Keratinocyte (primary cell): ENCODE measurements around the gene HOXC12. TPM values are rescaled to one million over a fixed set of nuclear protein-coding genes. Genes with fewer than 3 reads are reported as not detected.

ENCODE experiments used
- DNase-seq: peaks from one replicate; pipeline ENCODE4 v3.0.0-alpha.2; 2011; ENCODE audit warnings: low read depth, missing footprints, low spot score
- FAIRE-seq: peaks from 2 replicates; lab custom pipeline; 2011; peaks lifted over from hg19 to GRCh38; lab: Jason Lieb, UNC
- H2AFZ ChIP-seq: 2 replicates; pipeline ENCODE4 v1.6.0; 2012; ENCODE audit warnings: low read length, control low read depth, inconsistent platforms; ENCODE audit not compliant: control insufficient read depth
- H3K27ac ChIP-seq: 2 replicates; pipeline ENCODE4 v1.5.1; 2011; ENCODE audit warnings: low read length; ENCODE audit not compliant: control insufficient read depth, insufficient read depth
- H3K27me3 ChIP-seq: 3 replicates; pipeline ENCODE4 v1.6.0; 2011; ENCODE audit warnings: low read length; ENCODE audit not compliant: control insufficient read depth, insufficient read depth; ENCODE audit errors: extremely low read depth
- H3K36me3 ChIP-seq, 2 experiments: 2 replicates in 1 of 2; 3 replicates in 1 of 2; pipeline ENCODE4 v1.5.1; 2011; ENCODE audit warnings: low read length in 2 of 2, mild to moderate bottlenecking in 1 of 2; ENCODE audit not compliant: control insufficient read depth in 2 of 2, insufficient read depth in 2 of 2; ENCODE audit errors: extremely low read depth in 1 of 2
- H3K4me1 ChIP-seq: 3 replicates; pipeline ENCODE4 v1.5.1; 2011; ENCODE audit warnings: low read length; ENCODE audit not compliant: control insufficient read depth, insufficient read depth; ENCODE audit errors: extremely low read depth
- H3K4me2 ChIP-seq: 3 replicates; pipeline ENCODE4 v1.6.0; 2011; ENCODE audit warnings: low read depth, low read length; ENCODE audit not compliant: control insufficient read depth, insufficient read depth; ENCODE audit errors: extremely low read depth
- H3K4me3 ChIP-seq, 3 experiments: fragments of 200-600 bp in 1 of 3; sonication (generic) in 1 of 3; 2 replicates in 2 of 3; 3 replicates in 1 of 3; pipeline ENCODE4 v1.5.1; 2011 to 2016; ENCODE audit warnings: low read length in 3 of 3, mild to moderate bottlenecking in 3 of 3, control low read depth in 2 of 3, inconsistent platforms in 1 of 3, low read depth in 1 of 3, mixed read lengths in 1 of 3, mixed run types in 1 of 3, moderate library complexity in 1 of 3; ENCODE audit not compliant: control insufficient read depth in 2 of 3, insufficient read depth in 2 of 3; ENCODE audit errors: extremely low read depth in 1 of 3
- H3K79me2 ChIP-seq: 2 replicates; pipeline ENCODE4 v1.6.0; 2012; ENCODE audit warnings: low read length; ENCODE audit not compliant: control insufficient read depth, insufficient read depth
- H3K9ac ChIP-seq: 3 replicates; pipeline ENCODE4 v1.6.0; 2011; ENCODE audit warnings: low read length; ENCODE audit not compliant: control insufficient read depth, insufficient read depth; ENCODE audit errors: extremely low read depth
- H3K9me1 ChIP-seq: 3 replicates; pipeline ENCODE4 v1.6.0; 2011; ENCODE audit warnings: low read length; ENCODE audit not compliant: control insufficient read depth, insufficient read depth; ENCODE audit errors: extremely low read depth
- H3K9me3 ChIP-seq: 2 replicates; pipeline ENCODE4 v1.5.1; 2012; ENCODE audit warnings: low read depth, low read length; ENCODE audit not compliant: control insufficient read depth
- H4K20me1 ChIP-seq: 3 replicates; pipeline ENCODE4 v1.6.0; 2011; ENCODE audit warnings: low read length; ENCODE audit not compliant: control insufficient read depth, insufficient read depth; ENCODE audit errors: extremely low read depth
- CTCF ChIP-seq, 3 experiments: IDR thresholded peaks in 1 of 3; conservative IDR thresholded peaks in 1 of 3; optimal IDR thresholded peaks in 1 of 3; 2 replicates in 2 of 3; 3 replicates in 1 of 3; pipeline versions ENCODE3 to v1.5.1; 2011; ENCODE audit warnings: low read length in 3 of 3, mild to moderate bottlenecking in 3 of 3, moderate library complexity in 2 of 3, control low read depth in 1 of 3, inconsistent platforms in 1 of 3; ENCODE audit not compliant: insufficient read depth in 2 of 3; ENCODE audit errors: extremely low read depth in 1 of 3
- EZH2 ChIP-seq: IDR thresholded peaks from one replicate; pipeline ENCODE4 v1.6.1; 2012; ENCODE audit warnings: inconsistent platforms, mild to moderate bottlenecking, low read length, moderate library complexity
- dilution Hi-C: fragments of 300-500 bp; cut with MboI; formaldehyde crosslinking; loops from one replicate; pipeline ENCODE4 v1.7.0; 2020; ENCODE audit warnings: low sequenced_read_pairs; ENCODE audit not compliant: extremely low pct_ligation_motif_present
- polyA plus RNA-seq, 5 experiments: library from polyadenylated mRNA; depleted of rRNA in 3 of 5; stranded (reverse) in 3 of 5; stranded (forward) in 1 of 5; unstranded in 1 of 5; fragments of >200 nt; gene quantifications; 1 replicate in 1 of 5; 2 replicates in 3 of 5; 3 replicates in 1 of 5; pipeline versions ENCODE4 v1.2.1 to v1.2.3, GENCODE V29; 2011 to 2012; ENCODE audit warnings: missing spikeins in 2 of 5, low read depth in 1 of 5, low replicate concordance in 1 of 5

HOXC12 gene
- polyA plus RNA-seq, 1 donor (not counting 4 experiments of a cell fraction or from before 2014, with no cell fraction given) = 0.47 TPM

GRCh38 chr12:53941187-53941586 is 13.5 kb upstream of the HOXC12 start:
- no peaks in the 10 kb centered on the region for H3K9me3 ChIP-seq
- peaks cover 20% of the 10 kb centered on the region for H3K79me2 ChIP-seq
- H3K4me3 ChIP-seq = peak overlapping the region in 2 of 3 experiments; percentile 29 to 42
- no peak overlapping the region for H3K9ac ChIP-seq
- peak overlapping the region; percentile 67 for H3K4me2 ChIP-seq
- DNase-seq (no peak), FAIRE-seq (no peak)
- peaks cover 18% of the 10 kb centered on the region for H3K4me1 ChIP-seq
- H3K27ac ChIP-seq = no peak overlapping the region
- H3K9me1 ChIP-seq = peaks cover 3% of the 10 kb centered on the region
- H3K27me3 ChIP-seq = peaks cover 2% of the 10 kb centered on the region
- no peaks in the 10 kb centered on the region for H4K20me1 ChIP-seq
- no peak for TF ChIP-seq EZH2
- TF ChIP-seq CTCF (optimal IDR thresholded peaks at IDR 0.05 in 1 of 3, IDR thresholded peaks at IDR 0.05 in 1 of 3, conservative IDR thresholded peaks at IDR 0.05 in 1 of 3; ENCODE audit: extremely low read depth in 1 of 3, insufficient read depth in 2 of 3, low read length in 3 of 3) = no peak
- H3K36me3 ChIP-seq = peaks cover 6 to 9% of the 10 kb centered on the region in 2 experiments
- no peak overlapping the region for H2AFZ ChIP-seq
- dilution Hi-C loops = loop anchor here (25.0 kb wide), 1 partner anchor 179 kb away; the partner anchor contains the start of gene CISTR

- peaks cover 2% of the 10 kb centered on the region for H3K27me3 ChIP-seq
- H3K9ac ChIP-seq = no peak overlapping the region
- dilution Hi-C loops = loop anchor here (25.0 kb wide), 1 partner anchor 179 kb away; the partner anchor contains the start of gene CISTR
- H3K4me1 ChIP-seq = peaks cover 18% of the 10 kb centered on the region
- H2AFZ ChIP-seq = no peak overlapping the region
- FAIRE-seq (peak; percentile 17), DNase-seq (no peak)
- H3K36me3 ChIP-seq = peaks cover 6 to 9% of the 10 kb centered on the region in 2 experiments
- TF ChIP-seq EZH2 (no peak), CTCF (optimal IDR thresholded peaks at IDR 0.05 in 1 of 3, IDR thresholded peaks at IDR 0.05 in 1 of 3, conservative IDR thresholded peaks at IDR 0.05 in 1 of 3; ENCODE audit: extremely low read depth in 1 of 3, insufficient read depth in 2 of 3, low read length in 3 of 3) (no peak)
- H4K20me1 ChIP-seq = no peaks in the 10 kb centered on the region
- peaks cover 20% of the 10 kb centered on the region for H3K79me2 ChIP-seq
- H3K27ac ChIP-seq = no peak overlapping the region
- H3K9me3 ChIP-seq = no peaks in the 10 kb centered on the region
- peak overlapping the region in 2 of 3 experiments; percentile 11 to 42 for H3K4me3 ChIP-seq
- H3K9me1 ChIP-seq = peaks cover 3% of the 10 kb centered on the region
- peak overlapping the region; percentile 67 for H3K4me2 ChIP-seq
Observed at GRCh38 chr12:53941750-53942149, 13.0 kb upstream of the HOXC12 start.
